H1 (cell line): Measurements from ENCODE around the gene CD38. TPM values are rescaled to one million over a fixed set of nuclear protein-coding genes. Genes with fewer than 3 reads are reported as not detected.

Source experiments
- CTCF ChIA-PET: fragments of 300-600 bp; sonication (Branson Sonifier 250); formaldehyde crosslinking; loops from one replicate; lab custom pipeline; 2021; ENCODE audit not compliant: partially characterized antibody; lab: Charles Lee
- POLR2A ChIA-PET: fragments of 300-600 bp; sonication (Branson Sonifier 250); formaldehyde crosslinking; loops from one replicate; lab custom pipeline; 2021; ENCODE audit warnings: inconsistent platforms; ENCODE audit not compliant: partially characterized antibody; lab: Charles Lee
- DNase-seq, 2 experiments: peaks; one replicate each; pipeline versions ENCODE4 v3.0.0 to v3.0.0-alpha.2; 2010 to 2022; ENCODE audit warnings: low spot score in 2 of 2, low read depth in 1 of 2, mixed read lengths in 1 of 2
- FAIRE-seq: peaks from 2 replicates; lab custom pipeline; 2011; peaks lifted over from hg19 to GRCh38; lab: Jason Lieb, UNC
- H2AFZ ChIP-seq: 2 replicates; pipeline ENCODE4 v1.8.1; 2012; ENCODE audit warnings: low read length, inconsistent platforms
- H2AK5ac ChIP-seq: 2 replicates; pipeline ENCODE4 v1.6.1; 2013; ENCODE audit warnings: low read depth, low read length
- H2BK120ac ChIP-seq: replicated peaks from 2 replicates; pipeline ENCODE3; 2013; ENCODE audit warnings: low read depth, low read length, inconsistent platforms
- H2BK12ac ChIP-seq: 2 replicates; pipeline ENCODE4 v1.6.1; 2013; ENCODE audit warnings: low read depth, low read length
- H2BK15ac ChIP-seq: 2 replicates; pipeline ENCODE4 v1.6.1; 2013; ENCODE audit warnings: low read length
- H2BK20ac ChIP-seq: 2 replicates; pipeline ENCODE4 v1.6.1; 2013; ENCODE audit warnings: low read length
- H2BK5ac ChIP-seq: 2 replicates; pipeline ENCODE4 v1.6.1; 2013; ENCODE audit warnings: low read depth, low read length
- H3K14ac ChIP-seq: 2 replicates; pipeline ENCODE4 v1.6.1; 2013; ENCODE audit warnings: inconsistent platforms; ENCODE audit not compliant: insufficient read length
- H3K18ac ChIP-seq: 2 replicates; pipeline ENCODE4 v1.6.1; 2013; ENCODE audit warnings: low read length; ENCODE audit errors: extremely low read depth
- H3K23ac ChIP-seq: 2 replicates; pipeline ENCODE4 v1.6.1; 2013; ENCODE audit warnings: inconsistent platforms; ENCODE audit not compliant: insufficient read length
- H3K23me2 ChIP-seq: 2 replicates; pipeline ENCODE4 v1.6.1; 2013; ENCODE audit warnings: low read depth, low read length
- H3K27ac ChIP-seq: 2 replicates; pipeline ENCODE4 v1.6.1; 2011; ENCODE audit warnings: low read depth, low read length, inconsistent platforms
- H3K27me3 ChIP-seq, 4 experiments: replicated peaks in 1 of 4; 1 replicate in 1 of 4; 2 replicates in 3 of 4; pipeline versions ENCODE4 v1.6.1 to v1.8.1; 2011 to 2013; ENCODE audit warnings: low read length in 3 of 4, mild to moderate bottlenecking in 3 of 4, inconsistent platforms in 2 of 4, mixed read lengths in 2 of 4, moderate library complexity in 1 of 4; ENCODE audit not compliant: control insufficient read depth in 3 of 4, insufficient read depth in 3 of 4; ENCODE audit errors: extremely low read depth in 1 of 4
- H3K36me3 ChIP-seq, 4 experiments: 2 replicates each; pipeline versions ENCODE4 v1.6.1 to v1.8.1; 2011 to 2013; ENCODE audit warnings: mild to moderate bottlenecking in 4 of 4, low read length in 3 of 4, moderate library complexity in 2 of 4, control low read depth in 1 of 4, inconsistent platforms in 1 of 4; ENCODE audit not compliant: insufficient read depth in 4 of 4, control insufficient read depth in 2 of 4
- H3K4ac ChIP-seq: replicated peaks from 2 replicates; pipeline ENCODE3; 2013; ENCODE audit warnings: low read length, low read depth, mixed read lengths, inconsistent platforms; ENCODE audit not compliant: insufficient read length
- H3K4me1 ChIP-seq, 4 experiments: replicated peaks in 1 of 4; 1 replicate in 1 of 4; 2 replicates in 3 of 4; pipeline versions ENCODE4 v1.6.1 to v1.8.1; 2011 to 2013; ENCODE audit warnings: low read length in 3 of 4, inconsistent platforms in 2 of 4, mixed read lengths in 1 of 4; ENCODE audit not compliant: insufficient read depth in 4 of 4, control insufficient read depth in 3 of 4
- H3K4me2 ChIP-seq, 2 experiments: 2 replicates each; pipeline versions ENCODE4 v1.6.1 to v1.8.1; 2011 to 2013; ENCODE audit warnings: low read depth in 2 of 2, low read length in 2 of 2, control low read depth in 1 of 2, inconsistent platforms in 1 of 2, mild to moderate bottlenecking in 1 of 2; ENCODE audit not compliant: insufficient read depth in 1 of 2
- H3K4me3 ChIP-seq, 4 experiments: fragments of 200-600, 300-600 bp in 1 of 4; sonication (generic), shearing (Covaris generic), sonication (Bioruptor Twin) in 1 of 4; 2 replicates each; pipeline versions ENCODE4 v1.5.1 to v1.8.1; 2011 to 2016; ENCODE audit warnings: low read length in 4 of 4, low read depth in 3 of 4, control low read depth in 2 of 4, inconsistent platforms in 2 of 4, mild to moderate bottlenecking in 2 of 4, mixed read lengths in 1 of 4, moderate library complexity in 1 of 4; ENCODE audit not compliant: insufficient read depth in 2 of 4; ENCODE audit errors: extremely low read depth in 1 of 4
- H3K56ac ChIP-seq: replicated peaks from 2 replicates; pipeline ENCODE3; 2013; ENCODE audit warnings: low read depth, mild to moderate bottlenecking, mixed read lengths, low read length, inconsistent platforms; ENCODE audit not compliant: insufficient read length
- H3K79me1 ChIP-seq: 2 replicates; pipeline ENCODE4 v1.6.1; 2013; ENCODE audit warnings: low read depth, low read length, control low read depth
- H3K79me2 ChIP-seq, 2 experiments: 2 replicates each; pipeline versions ENCODE4 v1.6.1 to v1.8.1; 2012 to 2013; ENCODE audit warnings: low read length in 2 of 2, mild to moderate bottlenecking in 2 of 2, inconsistent platforms in 1 of 2; ENCODE audit not compliant: insufficient read depth in 2 of 2, control insufficient read depth in 1 of 2
- H3K9ac ChIP-seq, 4 experiments: replicated peaks in 1 of 4; 1 replicate in 1 of 4; 2 replicates in 3 of 4; pipeline versions ENCODE4 v1.6.1 to v1.8.1; 2011 to 2013; ENCODE audit warnings: low read depth in 3 of 4, low read length in 3 of 4, control low read depth in 2 of 4, mild to moderate bottlenecking in 2 of 4, moderate library complexity in 2 of 4, inconsistent platforms in 1 of 4; ENCODE audit errors: extremely low read depth in 1 of 4
- H3K9me3 ChIP-seq, 2 experiments: 2 replicates each; pipeline versions ENCODE4 v1.6.1 to v1.8.1; 2012 to 2013; ENCODE audit warnings: mild to moderate bottlenecking in 2 of 2, moderate library complexity in 2 of 2, control low read depth in 1 of 2, inconsistent platforms in 1 of 2, low read depth in 1 of 2, low read length in 1 of 2, mixed read lengths in 1 of 2; ENCODE audit not compliant: insufficient read depth in 2 of 2
- H4K20me1 ChIP-seq, 2 experiments: replicated peaks in 1 of 2; 2 replicates each; pipeline versions ENCODE3 to v1.8.1; 2011 to 2013; ENCODE audit warnings: inconsistent platforms in 2 of 2, low read length in 2 of 2, mild to moderate bottlenecking in 1 of 2; ENCODE audit not compliant: insufficient read depth in 2 of 2, control insufficient read depth in 1 of 2
- H4K5ac ChIP-seq: 2 replicates; pipeline ENCODE4 v1.6.1; 2013; ENCODE audit warnings: low read length, low read depth, mixed read lengths, inconsistent platforms; ENCODE audit not compliant: insufficient read length
- H4K8ac ChIP-seq: 2 replicates; pipeline ENCODE4 v1.8.0; 2013; ENCODE audit warnings: mild to moderate bottlenecking, moderate library complexity, low read length, inconsistent platforms; ENCODE audit not compliant: insufficient read depth; ENCODE audit errors: extremely low read depth
- H4K91ac ChIP-seq: replicated peaks from 2 replicates; pipeline ENCODE3; 2013; ENCODE audit warnings: low read length, mixed read lengths, inconsistent platforms; ENCODE audit not compliant: insufficient read length
- CTBP2 ChIP-seq: IDR thresholded peaks from 2 replicates; pipeline ENCODE4 v1.7.0; 2011; ENCODE audit warnings: borderline replicate concordance, mild to moderate bottlenecking, moderate library complexity, mixed read lengths, low read length; ENCODE audit not compliant: insufficient read depth, insufficient read length
- EGR1 ChIP-seq: IDR thresholded peaks from 2 replicates; pipeline ENCODE4 v1.6.1; 2011; ENCODE audit warnings: low read depth, low read length, borderline replicate concordance
- EP300 ChIP-seq, 2 experiments: IDR thresholded peaks; 1 replicate in 1 of 2; 2 replicates in 1 of 2; pipeline ENCODE4 v1.6.1; 2011 to 2012; ENCODE audit warnings: low read depth in 2 of 2, low read length in 2 of 2, mild to moderate bottlenecking in 2 of 2, borderline replicate concordance in 1 of 2, inconsistent platforms in 1 of 2, moderate library complexity in 1 of 2
- FOSL1 ChIP-seq: IDR thresholded peaks from 2 replicates; pipeline ENCODE4 v1.6.1; 2011; ENCODE audit warnings: mild to moderate bottlenecking, low read depth, low read length, moderate library complexity; ENCODE audit not compliant: insufficient read depth
- HDAC6 ChIP-seq: IDR thresholded peaks from one replicate; pipeline ENCODE4 v1.7.1; 2012; ENCODE audit warnings: low read depth, mild to moderate bottlenecking, inconsistent platforms, low read length, moderate library complexity
- KDM1A ChIP-seq: fragments of 200-600, 300-600 bp; sonication (generic); IDR thresholded peaks from 2 replicates; pipeline ENCODE4 v1.7.1; 2016; ENCODE audit warnings: mild to moderate bottlenecking, low read length, borderline replicate concordance
- KDM4A ChIP-seq: IDR thresholded peaks from one replicate; pipeline ENCODE4 v1.7.1; 2012; ENCODE audit warnings: low read depth, mild to moderate bottlenecking, moderate library complexity, low read length, inconsistent platforms; ENCODE audit not compliant: severe bottlenecking
- RBBP5 ChIP-seq: IDR thresholded peaks from 2 replicates; pipeline ENCODE4 v1.7.1; 2012; ENCODE audit warnings: low read depth, mild to moderate bottlenecking, inconsistent platforms, low read length, moderate library complexity, borderline replicate concordance
- RXRA ChIP-seq: IDR thresholded peaks from 2 replicates; pipeline ENCODE4 v1.6.1; 2011; ENCODE audit warnings: low read depth, mild to moderate bottlenecking, low read length, moderate library complexity; ENCODE audit not compliant: insufficient read depth
- TBP ChIP-seq: IDR thresholded peaks from 2 replicates; pipeline ENCODE4 v1.6.1; 2011; ENCODE audit warnings: low read depth, low read length, improper control_type of control experiment
- TCF12 ChIP-seq: IDR thresholded peaks from 2 replicates; pipeline ENCODE4 v1.6.1; 2011; ENCODE audit warnings: low read depth, mild to moderate bottlenecking, low read length
- TEAD4 ChIP-seq: IDR thresholded peaks from 2 replicates; pipeline ENCODE4 v1.6.1; 2012; ENCODE audit warnings: low read depth, low read length, inconsistent platforms, mixed read lengths
- ZNF274 ChIP-seq: IDR thresholded peaks from 2 replicates; pipeline ENCODE4 v1.7.0; 2012; ENCODE audit warnings: low read length, borderline replicate concordance; ENCODE audit errors: extremely low read depth
- WGBS, 2 experiments: shearing (Covaris generic) in 1 of 2; methylation state at CpG; one replicate each; pipeline versions ENCODE4 v1.1.6 to v1.1.7; 2013 to 2015; ENCODE audit warnings: low lambda C conversion rate in 2 of 2, mixed read lengths in 2 of 2, inconsistent platforms in 1 of 2, low coverage in 1 of 2, missing lambda C conversion rate in 1 of 2; ENCODE audit not compliant: insufficient replicate concordance in 2 of 2, insufficient coverage in 1 of 2, insufficient read length in 1 of 2; ENCODE audit errors: extremely low coverage in 1 of 2, missing lambda C conversion rate in 1 of 2; 5-methylcytosine and 5-hydroxymethylcytosine counted together
- polyA plus RNA-seq, 7 experiments: library from polyadenylated mRNA; depleted of rRNA in 3 of 7; stranded (reverse) in 5 of 7; unstranded in 2 of 7; fragments of >200 nt in 5 of 7; fragments of 200-250 nt in 2 of 7; gene quantifications; 1 replicate in 5 of 7; 2 replicates in 1 of 7; 4 replicates in 1 of 7; pipeline versions ENCODE4 v1.2.1 to v1.2.3, GENCODE V29; 2011 to 2013; ENCODE audit warnings: missing spikeins in 2 of 7, mixed read lengths in 2 of 7
- total RNA-seq: library from RNA; stranded (reverse); fragmentation: NEBNext Ultra II Directional; extraction: Animal tissue kit (Norgen Biotek cat#: 25700); gene quantifications from 2 replicates; pipeline ENCODE4 v1.2.1, GENCODE V29; 2021
- TF ChIP-seq, protein P1 (sequence below): IDR thresholded peaks from 2 replicates; pipeline ENCODE4 v1.6.1; 2012; ENCODE audit warnings: inconsistent platforms

The CD38 gene
- total and polyA plus RNA-seq, 2 of the 8 experiments (the other 6 are each of a cell fraction or from before 2014, with no cell fraction given) = 0.14 to 0.24 TPM

DNA sequence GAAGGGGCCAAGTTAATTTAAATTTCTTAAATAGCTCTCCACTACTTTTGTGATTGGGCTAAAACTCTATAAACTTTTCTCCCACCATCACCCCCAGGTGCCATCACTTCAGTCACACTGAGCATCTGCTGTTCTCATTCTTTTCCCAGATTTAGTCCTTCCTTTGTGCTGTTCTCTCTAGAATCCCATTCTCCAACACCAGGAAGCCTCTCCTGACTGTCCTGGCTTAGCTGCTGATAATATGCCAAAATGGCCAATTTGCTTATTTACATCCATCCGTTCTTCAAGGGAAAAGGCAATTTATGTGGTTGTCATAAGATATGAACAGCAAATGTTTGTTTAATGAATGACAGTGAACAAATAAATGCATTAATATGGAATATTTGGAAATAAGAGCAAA, 116.3 kb downstream of the CD38 start:
- Histone ChIP-seq H3K9me3 (no peaks in the 10 kb centered on the region), H3K23ac (no peak overlapping the region), H3K4ac (no peak overlapping the region), H4K20me1 (no peaks in the 10 kb centered on the region), H2BK5ac (no peak overlapping the region), H4K91ac (no peak overlapping the region), H4K5ac (no peak overlapping the region), H3K14ac (no peak overlapping the region), H2AFZ (no peak overlapping the region), H3K9ac (no peak overlapping the region), H2BK12ac (no peak overlapping the region), H2BK15ac (no peak overlapping the region), H2BK20ac (no peak overlapping the region), H2AK5ac (no peak overlapping the region), H3K4me3 (no peak overlapping the region), H3K4me1 (peaks cover 0 to 5% (median 0%) of the 10 kb centered on the region in 4 experiments; a peak in 2 of 7 replicates), H3K4me2 (no peak overlapping the region), H3K27ac (no peak overlapping the region), H3K27me3 (no peaks in the 10 kb centered on the region), H3K56ac (no peak overlapping the region), H3K79me1 (no peaks in the 10 kb centered on the region), H3K23me2 (no peaks in the 10 kb centered on the region), H3K79me2 (no peaks in the 10 kb centered on the region), H3K36me3 (no peaks in the 10 kb centered on the region), H4K8ac (no peak overlapping the region), H3K18ac (no peak overlapping the region), H2BK120ac (no peak overlapping the region)
- ChIA-PET CTCF (interaction anchor here (1.1 to 2.8 kb wide), 4 partner anchors 12 to 89 kb away, joined by 3 to 28 read pairs (median 8); no protein-coding TSS in a partner anchor), POLR2A (no interaction called here)
- no peak for DNase-seq
- FAIRE-seq = no peak
- WGBS, 2 experiments = 91% methylated on average over 1 of the region's 1 CpG; no CpG with 5 or more reads in 1 of the 2 experiments
- no peak for TF ChIP-seq FOSL1
- no peak for TF ChIP-seq ZNF274
- TF ChIP-seq RXRA = no peak
- no peak for TF ChIP-seq CTBP2
- no peak for TF ChIP-seq TEAD4
- TF ChIP-seq KDM4A = no peak
- TF ChIP-seq, protein P1, sequence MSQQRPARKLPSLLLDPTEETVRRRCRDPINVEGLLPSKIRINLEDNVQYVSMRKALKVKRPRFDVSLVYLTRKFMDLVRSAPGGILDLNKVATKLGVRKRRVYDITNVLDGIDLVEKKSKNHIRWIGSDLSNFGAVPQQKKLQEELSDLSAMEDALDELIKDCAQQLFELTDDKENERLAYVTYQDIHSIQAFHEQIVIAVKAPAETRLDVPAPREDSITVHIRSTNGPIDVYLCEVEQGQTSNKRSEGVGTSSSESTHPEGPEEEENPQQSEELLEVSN = no peak
- TF ChIP-seq EGR1 = no peak
- TF ChIP-seq EP300 (IDR thresholded peaks at IDR 0.05; ENCODE audit: borderline replicate concordance in 1 of 2, low read depth in 2 of 2, low read length in 2 of 2) = no peak
- no peak for TF ChIP-seq TBP
- TF ChIP-seq TCF12 = no peak
- no peak for TF ChIP-seq RBBP5
- TF ChIP-seq KDM1A = no peak
- TF ChIP-seq HDAC6 = no peak
